ENCODE data around the gene GRAMD2B. TPM values are rescaled to one million over a fixed set of nuclear protein-coding genes. Genes with fewer than 3 reads are reported as not detected.

GRAMD2B gene
- total RNA-seq, 4 donors from 2014 or later, result 37.7 to 61.5 (median 44.6) TPM

DNA sequence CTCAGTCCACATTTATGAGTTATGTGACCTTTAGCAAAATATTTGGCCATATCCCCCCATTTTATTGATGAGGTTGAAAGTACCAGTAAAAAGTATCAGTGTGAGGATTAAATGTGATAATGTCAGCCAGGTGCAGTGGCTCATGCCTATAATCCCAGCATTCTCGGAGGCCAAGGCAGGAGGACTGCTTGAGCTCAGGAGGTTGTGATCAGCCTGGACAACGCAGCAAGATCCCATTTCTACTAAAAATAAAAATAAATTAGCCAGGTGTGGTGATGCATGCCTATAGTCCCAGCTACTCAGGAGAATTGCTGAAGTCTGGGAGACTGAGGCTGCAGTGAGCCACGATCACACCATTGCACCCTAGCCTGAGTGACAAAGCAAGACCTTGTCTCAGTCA, 71.2 kb downstream of the GRAMD2B start:
- H3K36me3 ChIP-seq, result peaks cover 0 to 40% (median 0%) of the 10 kb centered on the region in 3 donors
- no peaks in the 10 kb centered on the region for H3K9me3 ChIP-seq
- DNase-seq (ENCODE audit: low spot score in 2 of 2), result no peak
- WGBS, 2 donors, result 88 to 98% methylated on average over 3 of the region's 3 CpGs
- no peaks in the 10 kb centered on the region for H3K27me3 ChIP-seq
- TF ChIP-seq, protein P1, sequence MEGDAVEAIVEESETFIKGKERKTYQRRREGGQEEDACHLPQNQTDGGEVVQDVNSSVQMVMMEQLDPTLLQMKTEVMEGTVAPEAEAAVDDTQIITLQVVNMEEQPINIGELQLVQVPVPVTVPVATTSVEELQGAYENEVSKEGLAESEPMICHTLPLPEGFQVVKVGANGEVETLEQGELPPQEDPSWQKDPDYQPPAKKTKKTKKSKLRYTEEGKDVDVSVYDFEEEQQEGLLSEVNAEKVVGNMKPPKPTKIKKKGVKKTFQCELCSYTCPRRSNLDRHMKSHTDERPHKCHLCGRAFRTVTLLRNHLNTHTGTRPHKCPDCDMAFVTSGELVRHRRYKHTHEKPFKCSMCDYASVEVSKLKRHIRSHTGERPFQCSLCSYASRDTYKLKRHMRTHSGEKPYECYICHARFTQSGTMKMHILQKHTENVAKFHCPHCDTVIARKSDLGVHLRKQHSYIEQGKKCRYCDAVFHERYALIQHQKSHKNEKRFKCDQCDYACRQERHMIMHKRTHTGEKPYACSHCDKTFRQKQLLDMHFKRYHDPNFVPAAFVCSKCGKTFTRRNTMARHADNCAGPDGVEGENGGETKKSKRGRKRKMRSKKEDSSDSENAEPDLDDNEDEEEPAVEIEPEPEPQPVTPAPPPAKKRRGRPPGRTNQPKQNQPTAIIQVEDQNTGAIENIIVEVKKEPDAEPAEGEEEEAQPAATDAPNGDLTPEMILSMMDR (IDR thresholded peaks at IDR 0.05), result no peak
- no peak for TF ChIP-seq EP300 (IDR thresholded peaks at IDR 0.05)
- no peak for TF ChIP-seq POLR2A (IDR thresholded peaks at IDR 0.05)
- no peak overlapping the region for H3K4me3 ChIP-seq
- peaks cover 0 to 24% (median 15%) of the 10 kb centered on the region in 4 donors for H3K4me1 ChIP-seq
- peak overlapping the region in 1 of 4 donors; percentile 3 for H3K27ac ChIP-seq

DNA sequence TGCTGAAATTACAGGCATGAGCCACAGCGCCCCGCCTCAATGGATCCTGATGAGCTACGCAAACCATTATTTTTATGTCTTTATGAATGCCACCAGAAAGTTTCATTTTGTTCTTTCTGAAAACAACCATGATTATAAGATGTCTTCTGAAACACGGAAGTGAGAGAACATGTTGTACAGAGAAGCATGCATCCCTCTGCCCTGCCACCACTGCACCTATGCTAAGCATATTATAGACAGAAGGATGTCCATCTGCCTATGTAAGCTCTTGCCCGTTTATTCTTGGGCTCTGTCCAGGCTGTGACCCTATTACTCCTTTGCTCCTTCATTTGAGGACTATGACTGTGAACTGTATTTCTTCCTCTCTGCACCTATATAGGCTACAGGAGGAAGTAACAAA, 74.3 kb downstream of the GRAMD2B start:
- H3K4me3 ChIP-seq, result no peak overlapping the region
- H3K27ac ChIP-seq, result peak overlapping the region in 1 of 4 donors; percentile 40
- 83 to 84% methylated on average over 5 of the region's 5 CpGs for WGBS, 2 donors
- H3K9me3 ChIP-seq, result no peaks in the 10 kb centered on the region
- DNase-seq (ENCODE audit: low spot score in 2 of 2), result no peak
- TF ChIP-seq POLR2A (IDR thresholded peaks at IDR 0.05) (no peak), EP300 (IDR thresholded peaks at IDR 0.05) (no peak)
- TF ChIP-seq, protein P1 (IDR thresholded peaks at IDR 0.05), result no peak
- H3K4me1 ChIP-seq, result peaks cover 0 to 15% (median 0%) of the 10 kb centered on the region in 4 donors
- H3K27me3 ChIP-seq, result no peaks in the 10 kb centered on the region
- H3K36me3 ChIP-seq, result peaks cover 0 to 31% (median 0%) of the 10 kb centered on the region in 3 donors

DNA sequence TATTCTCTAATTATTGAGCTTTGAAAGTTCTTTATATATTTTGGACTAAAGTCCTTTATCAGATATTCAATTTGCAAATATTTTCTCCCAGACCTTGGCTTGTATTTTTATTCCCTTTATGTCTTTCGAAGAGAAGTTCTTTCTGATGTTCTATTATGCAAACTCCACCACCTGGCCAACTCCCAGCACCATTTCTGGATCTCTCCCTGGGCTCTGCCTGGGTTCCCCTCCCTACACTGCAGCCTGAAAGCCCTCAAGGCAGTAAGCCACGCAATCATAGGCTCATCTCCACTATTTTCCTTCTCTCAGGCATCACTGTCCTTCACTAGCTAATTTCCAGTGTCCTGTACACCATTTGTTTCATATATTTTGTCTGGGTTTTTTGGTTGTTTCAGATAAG, 76.1 kb downstream of the GRAMD2B start:
- no peak overlapping the region for H3K4me3 ChIP-seq
- peaks cover 0 to 26% (median 13%) of the 10 kb centered on the region in 4 donors for H3K4me1 ChIP-seq
- H3K9me3 ChIP-seq, result no peaks in the 10 kb centered on the region
- no peak for DNase-seq (ENCODE audit: low spot score in 2 of 2)
- H3K36me3 ChIP-seq, result peaks cover 0 to 23% (median 0%) of the 10 kb centered on the region in 3 donors
- WGBS, 2 donors, result 73 to 79% methylated on average over 2 of the region's 2 CpGs
- H3K27ac ChIP-seq, result peak overlapping the region in 2 of 4 donors; percentile 51 to 72
- TF ChIP-seq, protein P1 (IDR thresholded peaks at IDR 0.05), result no peak
- TF ChIP-seq POLR2A (IDR thresholded peaks at IDR 0.05), result no peak
- TF ChIP-seq EP300 (IDR thresholded peaks at IDR 0.05), result no peak
- no peaks in the 10 kb centered on the region for H3K27me3 ChIP-seq

DNA sequence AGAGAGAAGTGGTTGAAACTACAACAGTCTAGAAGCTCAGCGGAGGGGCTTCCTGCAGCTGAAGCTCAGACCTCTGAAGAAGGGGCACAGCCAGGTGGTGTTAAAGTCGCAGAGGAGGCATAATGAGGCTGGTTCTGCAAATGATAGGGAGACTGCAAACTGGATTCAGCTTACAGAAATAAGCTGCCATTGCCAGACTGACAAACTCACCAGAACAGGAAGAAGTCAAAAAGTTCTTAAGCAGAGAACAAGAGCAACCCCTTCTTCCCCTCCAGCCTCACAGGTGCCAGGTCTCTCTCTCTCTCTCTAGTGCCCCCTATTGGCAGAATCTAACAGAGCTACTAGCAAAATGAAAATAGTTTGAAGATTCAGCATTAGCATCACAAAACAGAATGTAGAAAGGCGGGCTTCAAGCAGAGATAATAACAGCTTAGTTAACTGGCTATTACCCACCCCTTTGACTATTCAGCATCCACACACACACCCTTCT, 76.7 kb downstream of the GRAMD2B start:
- H3K4me1 ChIP-seq, result peaks cover 0 to 23% (median 17%) of the 10 kb centered on the region in 4 donors
- H3K27me3 ChIP-seq, result no peaks in the 10 kb centered on the region
- DNase-seq (ENCODE audit: low spot score in 2 of 2), result no peak
- 81 to 90% methylated on average over 3 of the region's 3 CpGs for WGBS, 2 donors
- no peak overlapping the region for H3K4me3 ChIP-seq
- peak overlapping the region in 2 of 4 donors; percentile 51 to 72 for H3K27ac ChIP-seq
- peaks cover 0 to 18% (median 0%) of the 10 kb centered on the region in 3 donors for H3K36me3 ChIP-seq
- no peaks in the 10 kb centered on the region for H3K9me3 ChIP-seq
- TF ChIP-seq POLR2A (IDR thresholded peaks at IDR 0.05), result no peak
- TF ChIP-seq, protein P1 (IDR thresholded peaks at IDR 0.05), result peak in 4 of 5 experiments; percentile 20 to 41 (median 26)
- no peak for TF ChIP-seq EP300 (IDR thresholded peaks at IDR 0.05)

DNA sequence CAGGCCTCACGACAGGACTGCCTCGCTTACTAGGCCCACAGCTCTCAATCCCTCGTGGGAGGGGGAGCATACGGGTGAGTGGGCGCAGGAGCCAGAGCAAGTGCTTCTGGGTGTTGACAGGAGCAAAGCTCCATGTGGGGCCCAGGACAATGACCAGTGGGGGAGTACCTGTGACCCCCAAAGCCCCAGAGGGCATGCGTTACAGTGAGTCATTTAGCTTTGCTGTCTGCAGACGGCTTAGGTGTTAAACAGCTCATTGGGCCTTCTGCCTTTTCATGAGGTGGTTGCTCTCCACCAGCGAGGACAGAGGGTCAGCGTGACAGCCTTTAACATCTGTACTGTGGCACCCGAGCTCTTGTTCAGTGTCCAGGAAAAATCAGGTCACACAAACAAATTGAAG, 78.2 kb downstream of the GRAMD2B start:
- 84 to 85% methylated on average over 10 of the region's 10 CpGs for whole genome bisulfite sequencing, 2 donors
- no peaks in the 10 kb centered on the region for H3K27me3 ChIP-seq
- DNase-seq (ENCODE audit: low spot score in 2 of 2), result no peak
- peaks cover 0 to 23% (median 17%) of the 10 kb centered on the region in 4 donors for H3K4me1 ChIP-seq
- TF ChIP-seq EP300 (IDR thresholded peaks at IDR 0.05) (no peak), POLR2A (IDR thresholded peaks at IDR 0.05) (no peak)
- TF ChIP-seq, protein P1 (IDR thresholded peaks at IDR 0.05), result no peak
- H3K27ac ChIP-seq, result peak overlapping the region in 2 of 4 donors; percentile 72 to 84
- H3K4me3 ChIP-seq, result no peak overlapping the region
- peaks cover 0 to 13% (median 0%) of the 10 kb centered on the region in 3 donors for H3K36me3 ChIP-seq
- H3K9me3 ChIP-seq, result no peaks in the 10 kb centered on the region
